OCI-LY3 (cell line): ENCODE data around the gene DCUN1D1.

Source experiments
- H2AFZ ChIP-seq: fragments of 200-600, 300-600 bp; shearing (Covaris generic); 2 replicates; pipeline ENCODE4 v1.6.0; 2014; ENCODE audit warnings: antibody characterized with exemption, low read depth, low read length
- H3K27ac ChIP-seq: fragments of 200-600, 300-600 bp; sonication (generic); 2 replicates; pipeline ENCODE4 v1.5.1; 2014; ENCODE audit warnings: mild to moderate bottlenecking, low read length, moderate library complexity, mixed read lengths
- H3K27me3 ChIP-seq: fragments of 200-600, 300-600 bp; sonication (generic); 2 replicates; pipeline ENCODE4 v1.6.1; 2014; ENCODE audit warnings: low read depth, low read length, mixed read lengths
- H3K36me3 ChIP-seq: fragments of 200-600, 300-600 bp; sonication (generic); replicated peaks from 2 replicates; pipeline ENCODE3; 2014; ENCODE audit warnings: low read depth, low read length, mixed read lengths
- H3K4me1 ChIP-seq: fragments of 300-600, 200-600 bp; sonication (generic); 2 replicates; pipeline ENCODE4 v1.6.1; 2014; ENCODE audit warnings: low read length, mixed read lengths
- H3K4me2 ChIP-seq: fragments of 200-600, 300-600 bp; sonication (generic); 2 replicates; pipeline ENCODE4 v1.6.1; 2014; ENCODE audit warnings: low read length, mixed read lengths
- H3K4me3 ChIP-seq: fragments of 300-600, 200-600 bp; sonication (generic); 2 replicates; pipeline ENCODE4 v1.5.1; 2014; ENCODE audit warnings: antibody characterized with exemption, mild to moderate bottlenecking, low read length, moderate library complexity
- H3K79me2 ChIP-seq: fragments of 300-600, 200-600 bp; shearing (Covaris generic); 2 replicates; pipeline ENCODE4 v1.6.1; 2014; ENCODE audit warnings: mild to moderate bottlenecking, low read length, mixed read lengths
- H3K9ac ChIP-seq: fragments of 300-600, 200-600 bp; shearing (Covaris generic); 2 replicates; pipeline ENCODE4 v1.6.0; 2014; ENCODE audit warnings: mild to moderate bottlenecking, low read length, moderate library complexity
- H3K9me3 ChIP-seq: fragments of 200-600, 300-600 bp; shearing (Covaris generic); 2 replicates; pipeline ENCODE4 v1.6.1; 2014; ENCODE audit warnings: low read length, mixed read lengths; ENCODE audit not compliant: insufficient read depth
- H4K20me1 ChIP-seq: fragments of 200-600, 300-600 bp; sonication (generic); 2 replicates; pipeline ENCODE4 v1.6.1; 2016; ENCODE audit warnings: low read length, mixed read lengths; ENCODE audit not compliant: insufficient read depth
- CTCF ChIP-seq: fragments of 200-600, 300-600 bp; sonication (generic); IDR thresholded peaks from 2 replicates; pipeline ENCODE4 v1.5.1; 2014; ENCODE audit warnings: antibody characterized with exemption, low read length, low read depth
- EZH2phosphoT487 ChIP-seq: fragments of 200-600 bp; shearing (Covaris generic); IDR thresholded peaks from 2 replicates; pipeline ENCODE4 v1.6.1; 2018; ENCODE audit warnings: antibody characterized with exemption, mixed run types, low read depth

DCUN1D1 gene

GRCh38 chr3:183018421-183019192, 38.3 kb upstream of the DCUN1D1 start:
- H4K20me1 ChIP-seq, result no peaks in the 10 kb centered on the region
- H3K4me2 ChIP-seq, result no peak overlapping the region
- H3K79me2 ChIP-seq, result no peaks in the 10 kb centered on the region
- no peaks in the 10 kb centered on the region for H3K9me3 ChIP-seq
- H3K36me3 ChIP-seq, result peaks cover 46% of the 10 kb centered on the region
- no peak overlapping the region for H3K4me3 ChIP-seq
- no peak overlapping the region for H2AFZ ChIP-seq
- no peak for TF ChIP-seq EZH2phosphoT487
- TF ChIP-seq CTCF, result no peak
- no peaks in the 10 kb centered on the region for H3K27me3 ChIP-seq
- no peak overlapping the region for H3K9ac ChIP-seq
- H3K4me1 ChIP-seq, result peaks cover 6% of the 10 kb centered on the region
- H3K27ac ChIP-seq, result no peak overlapping the region

GRCh38 chr3:183015185-183015584, 34.8 kb upstream of the DCUN1D1 start:
- Histone ChIP-seq H3K4me1 (peaks cover 6% of the 10 kb centered on the region), H3K27ac (no peak overlapping the region), H2AFZ (no peak overlapping the region), H4K20me1 (no peaks in the 10 kb centered on the region), H3K9ac (no peak overlapping the region), H3K27me3 (no peaks in the 10 kb centered on the region), H3K36me3 (peaks cover 32% of the 10 kb centered on the region), H3K4me2 (no peak overlapping the region), H3K79me2 (no peaks in the 10 kb centered on the region), H3K4me3 (no peak overlapping the region), H3K9me3 (no peaks in the 10 kb centered on the region)
- no peak for TF ChIP-seq EZH2phosphoT487
- no peak for TF ChIP-seq CTCF

GRCh38 chr3:183013856-183014255, 33.5 kb upstream of the DCUN1D1 start:
- H3K4me2 ChIP-seq, result no peak overlapping the region
- H3K79me2 ChIP-seq, result no peaks in the 10 kb centered on the region
- H3K36me3 ChIP-seq, result peaks cover 23% of the 10 kb centered on the region
- no peak overlapping the region for H3K4me3 ChIP-seq
- H3K4me1 ChIP-seq, result peaks cover 6% of the 10 kb centered on the region
- no peaks in the 10 kb centered on the region for H3K9me3 ChIP-seq
- H2AFZ ChIP-seq, result no peak overlapping the region
- no peak overlapping the region for H3K27ac ChIP-seq
- no peak overlapping the region for H3K9ac ChIP-seq
- no peaks in the 10 kb centered on the region for H3K27me3 ChIP-seq
- TF ChIP-seq CTCF (no peak), EZH2phosphoT487 (no peak)
- no peaks in the 10 kb centered on the region for H4K20me1 ChIP-seq

GRCh38 chr3:183013074-183013473, 32.7 kb upstream of the DCUN1D1 start:
- H3K9ac ChIP-seq, result no peak overlapping the region
- H2AFZ ChIP-seq, result no peak overlapping the region
- TF ChIP-seq EZH2phosphoT487 (no peak), CTCF (no peak)
- H3K27ac ChIP-seq, result no peak overlapping the region
- H4K20me1 ChIP-seq, result no peaks in the 10 kb centered on the region
- H3K4me2 ChIP-seq, result no peak overlapping the region
- no peaks in the 10 kb centered on the region for H3K27me3 ChIP-seq
- no peaks in the 10 kb centered on the region for H3K79me2 ChIP-seq
- H3K4me1 ChIP-seq, result peaks cover 6% of the 10 kb centered on the region
- H3K36me3 ChIP-seq, result peaks cover 23% of the 10 kb centered on the region
- no peaks in the 10 kb centered on the region for H3K9me3 ChIP-seq
- no peak overlapping the region for H3K4me3 ChIP-seq
